OCI-LY7 (cell line): ENCODE results near the gene MCUR1. TPM values are rescaled to one million over a fixed set of nuclear protein-coding genes. Genes with fewer than 3 reads are reported as not detected.
"Not testable (repeated sequence)": the region's sequence is repeated elsewhere in the genome, so short reads cannot be mapped to it uniquely, and the experiment has no call there.

ENCODE experiments used
- BruUV-seq: library from RNA; stranded (reverse); fragments of 400-500 nt; replicated peaks from 2 replicates; lab custom pipeline; 2021; lab: Mats Ljungman, UMichigan
- CTCF ChIA-PET: fragments of 300-600 bp; sonication (Branson Sonifier 250); formaldehyde crosslinking; loops from one replicate; lab custom pipeline; 2022; ENCODE audit warnings: antibody characterized with exemption; ENCODE audit not compliant: unreplicated experiment; lab: Charles Lee
- POLR2A ChIA-PET: fragments of 300-600 bp; sonication (Branson Sonifier 250); formaldehyde crosslinking; loops from one replicate; lab custom pipeline; 2022; ENCODE audit warnings: antibody characterized with exemption; lab: Charles Lee
- DNase-seq: peaks from one replicate; pipeline ENCODE4 v3.0.0-alpha.2; 2015; ENCODE audit warnings: low spot score
- H2AFZ ChIP-seq: fragments of 200-600 bp; sonication (generic), shearing (Covaris generic); 2 replicates; pipeline ENCODE4 v1.6.1; 2014; ENCODE audit warnings: mild to moderate bottlenecking, antibody characterized with exemption, low read length, moderate library complexity
- H3K27ac ChIP-seq: fragments of 200-600 bp; sonication (generic); 2 replicates; pipeline ENCODE4 v1.5.1; 2014; ENCODE audit warnings: mixed run types, low read depth, mild to moderate bottlenecking, moderate library complexity, low read length, inconsistent platforms; ENCODE audit not compliant: poor library complexity, severe bottlenecking
- H3K36me3 ChIP-seq: fragments of 200-600 bp; sonication (generic); 2 replicates; pipeline ENCODE4 v1.6.1; 2014; ENCODE audit warnings: mild to moderate bottlenecking, antibody characterized with exemption, low read length, moderate library complexity, mixed read lengths; ENCODE audit not compliant: insufficient read depth
- H3K4me1 ChIP-seq: fragments of 200-600 bp; sonication (generic); 2 replicates; pipeline ENCODE4 v1.5.1; 2014; ENCODE audit warnings: mild to moderate bottlenecking, low read length; ENCODE audit not compliant: insufficient read depth, poor library complexity, severe bottlenecking
- H3K4me2 ChIP-seq: fragments of 200-600 bp; sonication (generic); 2 replicates; pipeline ENCODE4 v1.6.1; 2014; ENCODE audit warnings: mild to moderate bottlenecking, low read length
- H3K4me3 ChIP-seq: fragments of 200-600 bp; sonication (generic); 2 replicates; pipeline ENCODE4 v1.5.1; 2014; ENCODE audit warnings: mild to moderate bottlenecking, low read depth, low read length; ENCODE audit not compliant: poor library complexity, severe bottlenecking
- H3K79me2 ChIP-seq: fragments of 200-600 bp; sonication (generic); 2 replicates; pipeline ENCODE4 v1.6.1; 2016; ENCODE audit warnings: low read depth, mild to moderate bottlenecking, low read length, moderate library complexity, mixed read lengths; ENCODE audit not compliant: insufficient read depth
- H3K9me2 ChIP-seq: fragments of 200-600 bp; sonication (generic); 2 replicates; pipeline ENCODE4 v1.6.1; 2016; ENCODE audit warnings: mild to moderate bottlenecking, low read length, mixed read lengths; ENCODE audit not compliant: insufficient read depth
- H3K9me3 ChIP-seq: fragments of 200-600 bp; sonication (generic); 2 replicates; pipeline ENCODE4 v1.6.1; 2014; ENCODE audit warnings: mild to moderate bottlenecking, mixed run types, low read length, mixed read lengths
- H4K20me1 ChIP-seq: fragments of 200-600 bp; sonication (generic); 2 replicates; pipeline ENCODE4 v1.6.1; 2014; ENCODE audit warnings: mild to moderate bottlenecking, antibody characterized with exemption, low read length, moderate library complexity, mixed read lengths; ENCODE audit not compliant: insufficient read depth
- CTCF ChIP-seq: fragments of 200-600 bp; sonication (generic); conservative IDR thresholded peaks from 2 replicates; pipeline ENCODE4 v1.5.1; 2014; ENCODE audit warnings: mild to moderate bottlenecking, antibody characterized with exemption, low read length, moderate library complexity, mixed read lengths
- EZH2phosphoT487 ChIP-seq: fragments of 200-600 bp; sonication (generic); IDR thresholded peaks from 2 replicates; pipeline ENCODE4 v1.6.1; 2018; ENCODE audit warnings: low read depth, borderline replicate concordance, mild to moderate bottlenecking, mixed run types, antibody characterized with exemption, low read length, moderate library complexity, mixed read lengths
- intact Hi-C: fragments of 100-400 bp; cut with micrococcal nuclease; formaldehyde crosslinking; loops from one replicate; pipeline ENCODE4 v1.10.0; 2022; ENCODE audit not compliant: unreplicated experiment
- total RNA-seq, 2 experiments: library from RNA; depleted of rRNA in 1 of 2; stranded (reverse); fragments of >200 nt in 1 of 2; shearing (Covaris generic) in 1 of 2; gene quantifications; 2 replicates each; pipeline ENCODE4 v1.2.3, GENCODE V29; 2014 to 2022

Gene MCUR1
- total RNA-seq, 2 experiments from 2014 or later: 17.3 to 31.1 TPM

DNA sequence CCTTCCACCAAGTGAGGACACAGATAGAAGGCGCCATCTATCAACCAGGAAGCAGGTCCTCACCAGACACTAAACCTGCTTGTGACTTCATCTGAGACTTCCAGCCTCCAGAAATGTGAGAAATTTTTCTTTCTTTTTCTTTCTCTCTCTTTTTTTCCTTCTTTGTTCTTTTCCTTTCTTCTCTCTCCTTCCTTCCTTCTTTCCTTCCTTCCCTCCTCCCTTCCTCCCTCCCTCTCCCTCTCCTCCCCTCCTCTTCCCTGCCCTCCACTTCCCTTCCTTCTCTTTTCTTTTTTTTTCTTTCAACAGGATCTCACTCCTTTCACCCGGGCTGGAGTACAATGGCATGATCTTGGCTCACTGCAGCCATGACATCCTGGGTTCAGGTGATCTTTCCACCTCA, 37.4 kb upstream of the MCUR1 start:
- BruUV-seq: no TSS peak
- ChIA-PET POLR2A (no interaction called here), CTCF (no interaction called here)

GRCh38 chr6:13851330-13851729, 37.0 kb upstream of the MCUR1 start:
- H3K4me2 ChIP-seq: no peak overlapping the region
- no peak for DNase-seq
- TF ChIP-seq EZH2phosphoT487 (no peak), CTCF (no peak)
- no peak overlapping the region for H3K27ac ChIP-seq
- ChIA-PET CTCF (no interaction called here), POLR2A (no interaction called here)
- H4K20me1 ChIP-seq: no peaks in the 10 kb centered on the region
- H3K79me2 ChIP-seq: no peaks in the 10 kb centered on the region
- intact Hi-C loops: no loop called here
- no peaks in the 10 kb centered on the region for H3K9me2 ChIP-seq
- no peaks in the 10 kb centered on the region for H3K9me3 ChIP-seq
- H2AFZ ChIP-seq: no peak overlapping the region
- H3K4me1 ChIP-seq: no peaks in the 10 kb centered on the region
- no peak overlapping the region for H3K4me3 ChIP-seq
- BruUV-seq: no TSS peak
- no peaks in the 10 kb centered on the region for H3K36me3 ChIP-seq

More for the DNA sequence above, 37.4 kb upstream of the MCUR1 start:
- H3K27ac ChIP-seq: no peak overlapping the region
- no peak overlapping the region for H3K4me3 ChIP-seq
- H3K36me3 ChIP-seq: no peaks in the 10 kb centered on the region
- intact Hi-C loops: no loop called here
- H2AFZ ChIP-seq: no peak overlapping the region
- H3K4me2 ChIP-seq: no peak overlapping the region
- no peaks in the 10 kb centered on the region for H3K79me2 ChIP-seq
- H3K9me2 ChIP-seq: no peaks in the 10 kb centered on the region
- H3K9me3 ChIP-seq: no peaks in the 10 kb centered on the region
- TF ChIP-seq EZH2phosphoT487 (no peak), CTCF (no peak)
- no peaks in the 10 kb centered on the region for H4K20me1 ChIP-seq
- H3K4me1 ChIP-seq: no peaks in the 10 kb centered on the region
- no peak for DNase-seq

- H3K36me3 ChIP-seq, H3K9me3 ChIP-seq, H3K9me2 ChIP-seq, POLR2A ChIA-PET, H4K20me1 ChIP-seq, H3K4me1 ChIP-seq, H3K4me2 ChIP-seq, H3K27ac ChIP-seq, H3K4me3 ChIP-seq, intact Hi-C loops, DNase-seq, BruUV-seq, H3K79me2 ChIP-seq, H2AFZ ChIP-seq: not testable (repeated sequence)
- CTCF ChIA-PET: interaction anchor here (0.6 kb wide), 1 partner anchor 259 kb away, joined by 3 read pairs; no protein-coding TSS in a partner anchor
Measured at GRCh38 chr6:13850690-13851089, 36.3 kb upstream of the MCUR1 start.
